HCT116 (cell line): Measurements from ENCODE around the gene OSBPL10. TPM values are rescaled to one million over a fixed set of nuclear protein-coding genes. Genes with fewer than 3 reads are reported as not detected.

Experiments used
- ATAC-seq: fragments of 200-7000 bp; cut with Tn5 transposase; 2 replicates; pipeline ENCODE4 v1.9.1; 2020; ENCODE audit warnings: mild to moderate bottlenecking, moderate library complexity
- BruUV-seq: library from RNA; stranded (reverse); fragments of 400-500 nt; replicated peaks from 2 replicates; lab custom pipeline; 2021; lab: Mats Ljungman, UMichigan
- CTCF ChIA-PET: fragments of 300-600 bp; sonication (Branson Sonifier 250); formaldehyde crosslinking; loops from one replicate; lab custom pipeline; 2021; ENCODE audit warnings: antibody characterized with exemption; lab: Charles Lee
- POLR2A ChIA-PET: fragments of 300-600, 350-600 bp; sonication (Branson Sonifier 250); formaldehyde crosslinking; loops from one replicate; lab custom pipeline; 2021; ENCODE audit warnings: antibody characterized with exemption; lab: Charles Lee
- RAD21 ChIA-PET, 2 experiments: fragments of 300-600 bp; sonication (Branson Sonifier 250); formaldehyde crosslinking; loops; one replicate each; lab custom pipeline; 2023; ENCODE audit warnings: low total read pairs in 2 of 2; ENCODE audit not compliant: uncharacterized antibody in 2 of 2, unreplicated experiment in 2 of 2, low non-redundant PET in 1 of 2; lab: Charles Lee
- DNase-seq: peaks from one replicate; pipeline ENCODE4 v3.0.0-alpha.2; 2010; ENCODE audit warnings: low read depth, low spot score
- H2AFZ ChIP-seq: fragments of 200-600 bp; shearing (Covaris generic), sonication (generic); 2 replicates; pipeline ENCODE4 v1.6.1; 2017; ENCODE audit warnings: low read depth, mixed run types, mixed read lengths, antibody characterized with exemption, low read length; ENCODE audit not compliant: poor library complexity, severe bottlenecking
- H3K27ac ChIP-seq: 2 replicates; pipeline ENCODE4 v1.5.1; 2012; ENCODE audit warnings: low read depth, low read length
- H3K27me3 ChIP-seq: fragments of 200-600 bp; sonication (generic); 2 replicates; pipeline ENCODE4 v1.6.1; 2016; ENCODE audit warnings: mixed run types, low read length, mixed read lengths; ENCODE audit not compliant: insufficient read depth
- H3K36me3 ChIP-seq, 2 experiments: fragments of 200-500 bp in 1 of 2; fragments of 200-600 bp in 1 of 2; sonication (Bioruptor generic) in 1 of 2; sonication (generic) in 1 of 2; 2 replicates each; pipeline versions ENCODE4 v1.5.1 to v1.6.1; 2014 to 2016; ENCODE audit warnings: low read length in 2 of 2, inconsistent platforms in 1 of 2, mixed read lengths in 1 of 2, mixed run types in 1 of 2; ENCODE audit not compliant: insufficient read depth in 2 of 2, control insufficient read depth in 1 of 2
- H3K4me1 ChIP-seq, 2 experiments: fragments of 200-600 bp in 1 of 2; sonication (generic) in 1 of 2; 2 replicates each; pipeline versions ENCODE4 v1.5.1 to v1.6.1; 2012 to 2017; ENCODE audit warnings: low read length in 2 of 2, inconsistent platforms in 1 of 2, mild to moderate bottlenecking in 1 of 2, mixed read lengths in 1 of 2, mixed run types in 1 of 2, moderate library complexity in 1 of 2; ENCODE audit not compliant: insufficient read depth in 2 of 2, control insufficient read depth in 1 of 2
- H3K4me2 ChIP-seq: fragments of 200-600 bp; sonication (generic); 2 replicates; pipeline ENCODE4 v1.6.1; 2017; ENCODE audit warnings: mixed run types, low read length, mixed read lengths
- H3K4me3 ChIP-seq, 2 experiments: fragments of 200-600 bp in 1 of 2; sonication (generic) in 1 of 2; replicated peaks in 1 of 2; 2 replicates each; pipeline ENCODE4 v1.5.1; 2011 to 2016; ENCODE audit warnings: low read length in 2 of 2, control low read depth in 1 of 2, low read depth in 1 of 2, mild to moderate bottlenecking in 1 of 2, mixed read lengths in 1 of 2, mixed run types in 1 of 2
- H3K79me2 ChIP-seq: fragments of 200-600 bp; sonication (generic); 2 replicates; pipeline ENCODE4 v1.6.1; 2017; ENCODE audit warnings: mild to moderate bottlenecking, mixed run types, low read length, moderate library complexity, mixed read lengths; ENCODE audit not compliant: insufficient read depth
- H3K9ac ChIP-seq: fragments of 200-600 bp; sonication (generic); 2 replicates; pipeline ENCODE4 v1.6.1; 2016; ENCODE audit warnings: low read length, mixed read lengths
- H3K9me2 ChIP-seq: fragments of 200-600 bp; sonication (generic), shearing (Covaris generic); 2 replicates; pipeline ENCODE4 v1.6.1; 2017; ENCODE audit warnings: mixed run types, mild to moderate bottlenecking, moderate library complexity; ENCODE audit not compliant: insufficient read depth
- H3K9me3 ChIP-seq, 2 experiments: fragments of 200-500 bp in 1 of 2; fragments of 200-600 bp in 1 of 2; sonication (Bioruptor generic) in 1 of 2; sonication (generic) in 1 of 2; 2 replicates each; pipeline ENCODE4 v1.6.1; 2014 to 2017; ENCODE audit warnings: low read length in 2 of 2, mixed read lengths in 2 of 2, inconsistent platforms in 1 of 2, low read depth in 1 of 2, mild to moderate bottlenecking in 1 of 2, mixed run types in 1 of 2, moderate library complexity in 1 of 2; ENCODE audit not compliant: control insufficient read depth in 1 of 2, insufficient read depth in 1 of 2
- H4K20me1 ChIP-seq: fragments of 200-600 bp; sonication (generic), shearing (Covaris generic); 2 replicates; pipeline ENCODE4 v1.6.1; 2017; ENCODE audit warnings: mixed run types, mild to moderate bottlenecking, moderate library complexity; ENCODE audit not compliant: insufficient read depth
- CBX3 ChIP-seq: IDR thresholded peaks from 2 replicates; pipeline ENCODE4 v1.6.1; 2012; ENCODE audit warnings: low read depth
- CEBPB ChIP-seq: IDR thresholded peaks from 2 replicates; pipeline ENCODE4 v1.6.1; 2012; ENCODE audit warnings: low read depth
- EGR1 ChIP-seq: IDR thresholded peaks from 2 replicates; pipeline ENCODE4 v1.6.1; 2012; ENCODE audit warnings: low read depth
- ELF1 ChIP-seq: IDR thresholded peaks from 2 replicates; pipeline ENCODE4 v1.6.1; 2012; ENCODE audit warnings: low read depth, borderline replicate concordance
- EZH2 ChIP-seq: fragments of 200-600 bp; sonication (generic); IDR thresholded peaks from 2 replicates; pipeline ENCODE4 v1.6.1; 2017; ENCODE audit warnings: antibody characterized with exemption, mixed run types
- FOSL1 ChIP-seq: IDR thresholded peaks from 2 replicates; pipeline ENCODE4 v1.6.1; 2012; ENCODE audit warnings: low read depth
- JUND ChIP-seq: IDR thresholded peaks from 2 replicates; pipeline ENCODE4 v1.6.1; 2012
- POLR2A ChIP-seq: IDR thresholded peaks from 2 replicates; pipeline ENCODE4 v1.7.0; 2011; ENCODE audit warnings: borderline replicate concordance; ENCODE audit not compliant: insufficient read depth, insufficient read length; ENCODE audit errors: extremely low read depth
- POLR2AphosphoS5 ChIP-seq: IDR thresholded peaks from 2 replicates; pipeline ENCODE4 v1.6.1; 2011; ENCODE audit warnings: mild to moderate bottlenecking, low read depth, low read length, moderate library complexity
- RAD21 ChIP-seq: IDR thresholded peaks from 2 replicates; pipeline ENCODE4 v1.6.1; 2012; ENCODE audit warnings: low read depth, mild to moderate bottlenecking
- SRF ChIP-seq: IDR thresholded peaks from 2 replicates; pipeline ENCODE4 v1.6.1; 2012; ENCODE audit warnings: low read depth
- YY1 ChIP-seq: IDR thresholded peaks from 2 replicates; pipeline ENCODE4 v1.6.1; 2011; ENCODE audit warnings: low read length, low read depth, moderate library complexity, mild to moderate bottlenecking; ENCODE audit not compliant: insufficient replicate concordance; ENCODE audit errors: extremely low read depth
- ZFX ChIP-seq: fragments of 450-650 bp; IDR thresholded peaks from 2 replicates; pipeline ENCODE4 v1.6.1; 2017
- ZNF274 ChIP-seq: fragments of 200-500 bp; sonication (Bioruptor generic); IDR thresholded peaks from 2 replicates; pipeline ENCODE4 v1.6.1; 2014; ENCODE audit warnings: mild to moderate bottlenecking, low read depth, low read length, inconsistent platforms
- intact Hi-C: fragments of 100-400 bp; cut with micrococcal nuclease; formaldehyde crosslinking; loops from 2 replicates; pipeline ENCODE4 v1.10.0; 2022
- total RNA-seq: library from RNA; stranded (reverse); gene quantifications from one replicate; pipeline ENCODE4 v1.2.1, GENCODE V29; 2021; ENCODE audit not compliant: unreplicated experiment
- TF ChIP-seq, protein P1 (sequence below): IDR thresholded peaks from 2 replicates; pipeline ENCODE4 v1.6.1; 2011; ENCODE audit warnings: mild to moderate bottlenecking, low read length, moderate library complexity; ENCODE audit not compliant: insufficient replicate concordance; ENCODE audit errors: extremely low read depth
- TF ChIP-seq, protein P2 (sequence below), 3 experiments: fragments of 200-600 bp in 1 of 3; sonication (generic) in 1 of 3; IDR thresholded peaks in 2 of 3; conservative IDR thresholded peaks in 1 of 3; 2 replicates each; pipeline ENCODE4 v1.5.1; 2012 to 2017; ENCODE audit warnings: low read depth in 2 of 3, low read length in 2 of 3, antibody characterized with exemption in 1 of 3, borderline replicate concordance in 1 of 3, control low read depth in 1 of 3, mild to moderate bottlenecking in 1 of 3, mixed read lengths in 1 of 3, mixed run types in 1 of 3, moderate library complexity in 1 of 3; ENCODE audit not compliant: insufficient read depth in 1 of 3
- TF ChIP-seq, protein P3 (sequence below): IDR thresholded peaks from 2 replicates; pipeline ENCODE4 v1.6.1; 2012
- TF ChIP-seq, protein P4 (sequence below): IDR thresholded peaks from 2 replicates; pipeline ENCODE4 v1.6.1; 2012; ENCODE audit warnings: low read depth
- TF ChIP-seq, protein P5 (sequence below): IDR thresholded peaks from 2 replicates; pipeline ENCODE4 v1.6.1; 2012

The OSBPL10 gene
- total RNA-seq, 1 experiment from 2014 or later: 25.8 TPM

DNA sequence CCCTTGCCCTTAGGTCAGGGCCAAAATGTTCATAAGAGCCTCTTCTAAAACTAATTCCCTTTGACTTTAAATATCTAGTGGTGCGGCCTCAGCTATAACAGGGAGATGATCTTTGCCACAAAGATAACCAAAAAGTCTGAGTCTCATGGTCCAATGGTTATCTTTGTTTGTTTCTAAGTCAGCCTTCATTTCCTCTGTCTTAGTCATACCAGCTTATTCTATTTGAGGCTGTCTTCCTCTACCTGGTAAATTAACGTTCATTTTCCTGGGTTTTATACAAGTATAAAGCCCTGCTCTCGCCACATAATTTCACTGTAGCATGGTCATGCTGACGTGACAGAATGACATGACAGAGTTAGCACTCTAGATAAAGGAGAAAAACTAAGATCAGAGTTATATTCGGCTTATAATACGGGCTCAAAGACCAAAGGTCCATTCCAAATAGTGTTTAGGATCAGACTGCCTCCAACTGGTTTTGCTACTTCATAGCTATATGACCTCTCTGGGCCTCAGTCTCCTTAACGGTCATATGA lies 18.9 kb upstream of the OSBPL10 start:
- no peaks in the 10 kb centered on the region for H3K9me3 ChIP-seq
- no peak for DNase-seq
- TF ChIP-seq RAD21 (no peak), EZH2 (no peak), SRF (no peak), FOSL1 (no peak), ZFX (no peak), CBX3 (no peak), CEBPB (no peak), POLR2A (no peak), JUND (no peak), ELF1 (no peak), POLR2AphosphoS5 (no peak), YY1 (no peak), EGR1 (no peak), ZNF274 (no peak)
- TF ChIP-seq, protein P1, sequence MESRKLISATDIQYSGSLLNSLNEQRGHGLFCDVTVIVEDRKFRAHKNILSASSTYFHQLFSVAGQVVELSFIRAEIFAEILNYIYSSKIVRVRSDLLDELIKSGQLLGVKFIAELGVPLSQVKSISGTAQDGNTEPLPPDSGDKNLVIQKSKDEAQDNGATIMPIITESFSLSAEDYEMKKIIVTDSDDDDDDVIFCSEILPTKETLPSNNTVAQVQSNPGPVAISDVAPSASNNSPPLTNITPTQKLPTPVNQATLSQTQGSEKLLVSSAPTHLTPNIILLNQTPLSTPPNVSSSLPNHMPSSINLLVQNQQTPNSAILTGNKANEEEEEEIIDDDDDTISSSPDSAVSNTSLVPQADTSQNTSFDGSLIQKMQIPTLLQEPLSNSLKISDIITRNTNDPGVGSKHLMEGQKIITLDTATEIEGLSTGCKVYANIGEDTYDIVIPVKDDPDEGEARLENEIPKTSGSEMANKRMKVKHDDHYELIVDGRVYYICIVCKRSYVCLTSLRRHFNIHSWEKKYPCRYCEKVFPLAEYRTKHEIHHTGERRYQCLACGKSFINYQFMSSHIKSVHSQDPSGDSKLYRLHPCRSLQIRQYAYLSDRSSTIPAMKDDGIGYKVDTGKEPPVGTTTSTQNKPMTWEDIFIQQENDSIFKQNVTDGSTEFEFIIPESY: no peak
- TF ChIP-seq, protein P2, sequence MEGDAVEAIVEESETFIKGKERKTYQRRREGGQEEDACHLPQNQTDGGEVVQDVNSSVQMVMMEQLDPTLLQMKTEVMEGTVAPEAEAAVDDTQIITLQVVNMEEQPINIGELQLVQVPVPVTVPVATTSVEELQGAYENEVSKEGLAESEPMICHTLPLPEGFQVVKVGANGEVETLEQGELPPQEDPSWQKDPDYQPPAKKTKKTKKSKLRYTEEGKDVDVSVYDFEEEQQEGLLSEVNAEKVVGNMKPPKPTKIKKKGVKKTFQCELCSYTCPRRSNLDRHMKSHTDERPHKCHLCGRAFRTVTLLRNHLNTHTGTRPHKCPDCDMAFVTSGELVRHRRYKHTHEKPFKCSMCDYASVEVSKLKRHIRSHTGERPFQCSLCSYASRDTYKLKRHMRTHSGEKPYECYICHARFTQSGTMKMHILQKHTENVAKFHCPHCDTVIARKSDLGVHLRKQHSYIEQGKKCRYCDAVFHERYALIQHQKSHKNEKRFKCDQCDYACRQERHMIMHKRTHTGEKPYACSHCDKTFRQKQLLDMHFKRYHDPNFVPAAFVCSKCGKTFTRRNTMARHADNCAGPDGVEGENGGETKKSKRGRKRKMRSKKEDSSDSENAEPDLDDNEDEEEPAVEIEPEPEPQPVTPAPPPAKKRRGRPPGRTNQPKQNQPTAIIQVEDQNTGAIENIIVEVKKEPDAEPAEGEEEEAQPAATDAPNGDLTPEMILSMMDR (IDR thresholded peaks at IDR 0.05 in 2 of 3, conservative IDR thresholded peaks at IDR 0.05 in 1 of 3; ENCODE audit: borderline replicate concordance in 1 of 3, insufficient read depth in 1 of 3, low read depth in 2 of 3, low read length in 2 of 3): no peak
- TF ChIP-seq, protein P3, sequence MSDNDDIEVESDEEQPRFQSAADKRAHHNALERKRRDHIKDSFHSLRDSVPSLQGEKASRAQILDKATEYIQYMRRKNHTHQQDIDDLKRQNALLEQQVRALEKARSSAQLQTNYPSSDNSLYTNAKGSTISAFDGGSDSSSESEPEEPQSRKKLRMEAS: no peak
- TF ChIP-seq, protein P4, sequence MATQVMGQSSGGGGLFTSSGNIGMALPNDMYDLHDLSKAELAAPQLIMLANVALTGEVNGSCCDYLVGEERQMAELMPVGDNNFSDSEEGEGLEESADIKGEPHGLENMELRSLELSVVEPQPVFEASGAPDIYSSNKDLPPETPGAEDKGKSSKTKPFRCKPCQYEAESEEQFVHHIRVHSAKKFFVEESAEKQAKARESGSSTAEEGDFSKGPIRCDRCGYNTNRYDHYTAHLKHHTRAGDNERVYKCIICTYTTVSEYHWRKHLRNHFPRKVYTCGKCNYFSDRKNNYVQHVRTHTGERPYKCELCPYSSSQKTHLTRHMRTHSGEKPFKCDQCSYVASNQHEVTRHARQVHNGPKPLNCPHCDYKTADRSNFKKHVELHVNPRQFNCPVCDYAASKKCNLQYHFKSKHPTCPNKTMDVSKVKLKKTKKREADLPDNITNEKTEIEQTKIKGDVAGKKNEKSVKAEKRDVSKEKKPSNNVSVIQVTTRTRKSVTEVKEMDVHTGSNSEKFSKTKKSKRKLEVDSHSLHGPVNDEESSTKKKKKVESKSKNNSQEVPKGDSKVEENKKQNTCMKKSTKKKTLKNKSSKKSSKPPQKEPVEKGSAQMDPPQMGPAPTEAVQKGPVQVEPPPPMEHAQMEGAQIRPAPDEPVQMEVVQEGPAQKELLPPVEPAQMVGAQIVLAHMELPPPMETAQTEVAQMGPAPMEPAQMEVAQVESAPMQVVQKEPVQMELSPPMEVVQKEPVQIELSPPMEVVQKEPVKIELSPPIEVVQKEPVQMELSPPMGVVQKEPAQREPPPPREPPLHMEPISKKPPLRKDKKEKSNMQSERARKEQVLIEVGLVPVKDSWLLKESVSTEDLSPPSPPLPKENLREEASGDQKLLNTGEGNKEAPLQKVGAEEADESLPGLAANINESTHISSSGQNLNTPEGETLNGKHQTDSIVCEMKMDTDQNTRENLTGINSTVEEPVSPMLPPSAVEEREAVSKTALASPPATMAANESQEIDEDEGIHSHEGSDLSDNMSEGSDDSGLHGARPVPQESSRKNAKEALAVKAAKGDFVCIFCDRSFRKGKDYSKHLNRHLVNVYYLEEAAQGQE: no peak
- TF ChIP-seq, protein P5, sequence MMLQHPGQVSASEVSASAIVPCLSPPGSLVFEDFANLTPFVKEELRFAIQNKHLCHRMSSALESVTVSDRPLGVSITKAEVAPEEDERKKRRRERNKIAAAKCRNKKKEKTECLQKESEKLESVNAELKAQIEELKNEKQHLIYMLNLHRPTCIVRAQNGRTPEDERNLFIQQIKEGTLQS: no peak
- no peaks in the 10 kb centered on the region for H4K20me1 ChIP-seq
- POLR2A ChIA-PET: no interaction called here
- RAD21 ChIA-PET: no interaction called here
- no peak overlapping the region for H3K27ac ChIP-seq
- H3K27me3 ChIP-seq: no peaks in the 10 kb centered on the region
- no TSS peak for BruUV-seq
- CTCF ChIA-PET: no interaction called here
- no peaks in the 10 kb centered on the region for H3K9me2 ChIP-seq
- no peak overlapping the region for H3K9ac ChIP-seq
- H3K4me3 ChIP-seq: no peak overlapping the region
- H3K79me2 ChIP-seq: no peaks in the 10 kb centered on the region
- H3K4me2 ChIP-seq: no peak overlapping the region
- ATAC-seq: no peak
- H3K36me3 ChIP-seq: no peaks in the 10 kb centered on the region
- no peaks in the 10 kb centered on the region for H3K4me1 ChIP-seq
- H2AFZ ChIP-seq: no peak overlapping the region
- intact Hi-C loops: no loop called here
